H9 (cell line): ENCODE results near the gene RNF167. TPM values are rescaled to one million over a fixed set of nuclear protein-coding genes. Genes with fewer than 3 reads are reported as not detected.

Experiments used
- DNase-seq: peaks from one replicate; pipeline ENCODE4 v3.0.0-alpha.2; 2017
- H2AFZ ChIP-seq: one replicate; pipeline ENCODE4 v1.6.1; 2013; ENCODE audit warnings: mild to moderate bottlenecking, low read length, control low read depth, moderate library complexity
- H2AK5ac ChIP-seq: 2 replicates; pipeline ENCODE4 v1.6.1; 2013; ENCODE audit warnings: low read length, control low read depth, mixed read lengths; ENCODE audit not compliant: insufficient read length
- H2BK120ac ChIP-seq: one replicate; pipeline ENCODE4 v1.6.1; 2013; ENCODE audit warnings: low read depth, mild to moderate bottlenecking, low read length, control low read depth, inconsistent platforms; ENCODE audit not compliant: poor library complexity, severe bottlenecking
- H2BK12ac ChIP-seq: 2 replicates; pipeline ENCODE4 v1.6.1; 2013; ENCODE audit warnings: low read length, control low read depth, mixed read lengths, low read depth; ENCODE audit not compliant: insufficient read length
- H2BK15ac ChIP-seq: 2 replicates; pipeline ENCODE4 v1.6.1; 2013; ENCODE audit warnings: low read depth, low read length, control low read depth
- H2BK20ac ChIP-seq: one replicate; pipeline ENCODE4 v1.6.1; 2013; ENCODE audit warnings: low read depth, mild to moderate bottlenecking, low read length, control low read depth, inconsistent platforms; ENCODE audit not compliant: poor library complexity, severe bottlenecking
- H2BK5ac ChIP-seq: 2 replicates; pipeline ENCODE4 v1.6.1; 2013; ENCODE audit warnings: low read length, control low read depth, mixed read lengths; ENCODE audit not compliant: insufficient read length
- H3K14ac ChIP-seq: 2 replicates; pipeline ENCODE4 v1.6.1; 2013; ENCODE audit warnings: low read length, control low read depth; ENCODE audit not compliant: insufficient read depth
- H3K18ac ChIP-seq: 2 replicates; pipeline ENCODE4 v1.6.1; 2013; ENCODE audit warnings: low read depth, mild to moderate bottlenecking, mixed read lengths, low read length, control low read depth; ENCODE audit not compliant: insufficient read length
- H3K23ac ChIP-seq: 2 replicates; pipeline ENCODE4 v1.6.1; 2013; ENCODE audit warnings: low read length, control low read depth, mixed read lengths, low read depth; ENCODE audit not compliant: insufficient read length
- H3K23me2 ChIP-seq: 2 replicates; pipeline ENCODE4 v1.6.1; 2013; ENCODE audit warnings: low read depth, mild to moderate bottlenecking, mixed read lengths, low read length, control low read depth; ENCODE audit not compliant: insufficient read length, poor library complexity, severe bottlenecking
- H3K27ac ChIP-seq: 2 replicates; pipeline ENCODE4 v1.5.1; 2013; ENCODE audit warnings: low read length, control low read depth, mixed read lengths, low read depth; ENCODE audit not compliant: insufficient read length
- H3K27me3 ChIP-seq: 2 replicates; pipeline ENCODE4 v1.6.1; 2013; ENCODE audit warnings: low read length, control low read depth, inconsistent platforms; ENCODE audit not compliant: insufficient read depth
- H3K4ac ChIP-seq: 2 replicates; pipeline ENCODE4 v1.6.1; 2013; ENCODE audit warnings: low read depth, mild to moderate bottlenecking, control low read depth, inconsistent platforms, low read length, moderate library complexity
- H3K4me1 ChIP-seq: 2 replicates; pipeline ENCODE4 v1.6.1; 2013; ENCODE audit warnings: low read length, control low read depth, inconsistent platforms; ENCODE audit not compliant: insufficient read depth
- H3K4me2 ChIP-seq: 2 replicates; pipeline ENCODE4 v1.6.1; 2013; ENCODE audit warnings: low read length, control low read depth, mixed read lengths; ENCODE audit not compliant: insufficient read length, insufficient read depth
- H3K56ac ChIP-seq: 2 replicates; pipeline ENCODE4 v1.6.1; 2013; ENCODE audit warnings: low read depth, mild to moderate bottlenecking, mixed read lengths, low read length, control low read depth; ENCODE audit not compliant: insufficient read length
- H3K79me1 ChIP-seq: 2 replicates; pipeline ENCODE4 v1.6.1; 2013; ENCODE audit warnings: low read depth, mild to moderate bottlenecking, moderate library complexity, low read length, control low read depth, inconsistent platforms; ENCODE audit not compliant: insufficient read depth, poor library complexity, severe bottlenecking
- H3K79me2 ChIP-seq: 2 replicates; pipeline ENCODE4 v1.6.1; 2013; ENCODE audit warnings: low read length, control low read depth, inconsistent platforms; ENCODE audit not compliant: insufficient read depth
- H3K9ac ChIP-seq: 2 replicates; pipeline ENCODE4 v1.6.1; 2013; ENCODE audit warnings: low read length, control low read depth, mixed read lengths; ENCODE audit not compliant: insufficient read length; ENCODE audit errors: extremely low read depth
- H3K9me3 ChIP-seq: one replicate; pipeline ENCODE4 v1.6.1; 2013; ENCODE audit warnings: low read depth, low read length, inconsistent platforms; ENCODE audit not compliant: control insufficient read depth
- H3T11ph ChIP-seq: one replicate; pipeline ENCODE4 v1.6.1; 2013; ENCODE audit warnings: mild to moderate bottlenecking, low read length, control low read depth, inconsistent platforms
- H4K20me1 ChIP-seq: one replicate; pipeline ENCODE4 v1.6.1; 2013; ENCODE audit not compliant: control insufficient read depth, insufficient read length, insufficient read depth
- H4K5ac ChIP-seq: 2 replicates; pipeline ENCODE4 v1.6.1; 2013; ENCODE audit warnings: low read depth, mild to moderate bottlenecking, mixed read lengths, low read length, control low read depth; ENCODE audit not compliant: insufficient read length
- H4K8ac ChIP-seq: replicated peaks from 2 replicates; pipeline ENCODE4 v1.6.1; 2013; ENCODE audit warnings: low read length, control low read depth, mixed read lengths, low read depth; ENCODE audit not compliant: insufficient read length
- H4K91ac ChIP-seq: 2 replicates; pipeline ENCODE4 v1.6.1; 2013; ENCODE audit warnings: low read depth, mild to moderate bottlenecking, moderate library complexity, mixed read lengths, low read length, control low read depth; ENCODE audit not compliant: insufficient read length
- H3K27ac Mint-ChIP-seq, 3 experiments: 2 replicates in 2 of 3; 3 replicates in 1 of 3; pipeline ENCODE4 v1.8.0; 2020 to 2021; ENCODE audit warnings: mixed read lengths in 3 of 3, mild to moderate bottlenecking in 1 of 3, moderate library complexity in 1 of 3
- H3K27me3 Mint-ChIP-seq: 2 replicates; pipeline ENCODE4 v1.8.0; 2021; ENCODE audit warnings: low read depth, mild to moderate bottlenecking, moderate library complexity, mixed read lengths
- H3K36me3 Mint-ChIP-seq, 3 experiments: 2 replicates in 2 of 3; 3 replicates in 1 of 3; pipeline ENCODE4 v1.8.0; 2020 to 2021; ENCODE audit warnings: low read depth in 3 of 3, mixed read lengths in 3 of 3; ENCODE audit not compliant: insufficient read depth in 1 of 3
- H3K4me1 Mint-ChIP-seq, 2 experiments: 2 replicates each; pipeline ENCODE4 v1.8.0; 2020; ENCODE audit warnings: mixed read lengths in 2 of 2
- H3K4me3 Mint-ChIP-seq, 2 experiments: 2 replicates in 1 of 2; 3 replicates in 1 of 2; pipeline ENCODE4 v1.8.0; 2020 to 2021; ENCODE audit warnings: mild to moderate bottlenecking in 2 of 2, mixed read lengths in 2 of 2, moderate library complexity in 1 of 2
- H3K9me3 Mint-ChIP-seq, 2 experiments: 2 replicates in 1 of 2; 3 replicates in 1 of 2; pipeline ENCODE4 v1.8.0; 2020; ENCODE audit warnings: mild to moderate bottlenecking in 2 of 2, mixed read lengths in 2 of 2, moderate library complexity in 1 of 2
- CTCF ChIP-seq: fragments of 200-600 bp; sonication (generic); conservative IDR thresholded peaks from 3 replicates; pipeline ENCODE4 v1.8.0; 2021; ENCODE audit warnings: antibody characterized with exemption, mild to moderate bottlenecking
- whole genome bisulfite sequencing: extraction: QIAGEN DNeasy Blood & Tissue Kit; methylation state at CpG from one replicate; pipeline ENCODE4 v1.1.7; 2013; ENCODE audit warnings: missing lambda C conversion rate, low lambda C conversion rate, mixed read lengths; ENCODE audit not compliant: insufficient read length; ENCODE audit errors: extremely low coverage; 5-methylcytosine and 5-hydroxymethylcytosine counted together
- total RNA-seq: library from RNA; stranded (reverse); gene quantifications from 2 replicates; pipeline ENCODE4 v1.2.1, GENCODE V29; 2021

Gene RNF167
- total RNA-seq, 1 experiment from 2014 or later: 134 TPM

GRCh38 chr17:4973256-4974114 lies 33.4 kb downstream of the RNF167 start:
- H3K18ac ChIP-seq: no peak overlapping the region
- no peak overlapping the region for H3K9ac ChIP-seq
- Mint-ChIP-seq H3K27ac (peak overlapping the region in 1 of 3 experiments; percentile 66; a peak in 2 of 7 replicates), H3K27me3 (peaks cover 55% of the 10 kb centered on the region), H3K4me3 (peak overlapping the region in 1 of 2 experiments; percentile 24; a peak in 3 of 5 replicates), H3K4me1 (peaks cover 31% of the 10 kb centered on the region in 2 experiments), H3K36me3 (peaks cover 20 to 52% (median 24%) of the 10 kb centered on the region in 3 experiments), H3K9me3 (no peaks in the 10 kb centered on the region)
- no peaks in the 10 kb centered on the region for H3K79me1 ChIP-seq
- H3K4me1 ChIP-seq: peaks cover 10% of the 10 kb centered on the region; the same call in 1 of the 2 replicates
- no peak overlapping the region for H3T11ph ChIP-seq
- H4K5ac ChIP-seq: no peak overlapping the region
- no peak overlapping the region for H4K91ac ChIP-seq
- H3K27me3 ChIP-seq: peaks cover 21% of the 10 kb centered on the region; the same call in 1 of the 2 replicates
- TF ChIP-seq CTCF: no peak
- H2AK5ac ChIP-seq: no peak overlapping the region
- no peak overlapping the region for H2BK15ac ChIP-seq
- no CpG with 5 or more reads among the region's 10 CpGs for WGBS
- H3K4ac ChIP-seq: no peak overlapping the region
- no peak overlapping the region for H2BK20ac ChIP-seq
- no peak overlapping the region; the same call in 1 of the 2 replicates for H3K14ac ChIP-seq
- H3K79me2 ChIP-seq: peaks cover 2% of the 10 kb centered on the region; the same call in 1 of the 2 replicates
- peak overlapping the region; percentile 4 for H3K4me2 ChIP-seq
- H3K27ac ChIP-seq: no peak overlapping the region
- no peak overlapping the region for H3K56ac ChIP-seq
- H2BK120ac ChIP-seq: no peak overlapping the region
- no peak overlapping the region for H2BK12ac ChIP-seq
- no peak overlapping the region for H2AFZ ChIP-seq
- no peak overlapping the region for H3K23ac ChIP-seq
- H3K23me2 ChIP-seq: peaks cover 10% of the 10 kb centered on the region
- no peak overlapping the region for H2BK5ac ChIP-seq
- no peaks in the 10 kb centered on the region for H4K20me1 ChIP-seq
- H3K9me3 ChIP-seq: no peaks in the 10 kb centered on the region
- DNase-seq: no peak
- H4K8ac ChIP-seq: no peak overlapping the region
